HT-29 (cell line): ENCODE measurements around the gene CELF4. TPM values are rescaled to one million over a fixed set of nuclear protein-coding genes. Genes with fewer than 3 reads are reported as not detected.
A peak's percentile ranks its signal among the peaks of the same experiment; 100 is the strongest.
"Not testable (repeated sequence)": the region's sequence is repeated elsewhere in the genome, so short reads cannot be mapped to it uniquely, and the experiment has no call there.

Experiments
- DNase-seq: peaks from one replicate; pipeline ENCODE4 v3.0.0-alpha.2; 2015; ENCODE audit warnings: low spot score
- total RNA-seq: library from RNA; depleted of rRNA; stranded (reverse); fragments of >200 nt; shearing (Covaris generic); gene quantifications from 2 replicates; pipeline ENCODE4 v1.2.3, GENCODE V29; 2014

Gene CELF4
- total RNA-seq, 1 experiment from 2014 or later: not detected

DNA sequence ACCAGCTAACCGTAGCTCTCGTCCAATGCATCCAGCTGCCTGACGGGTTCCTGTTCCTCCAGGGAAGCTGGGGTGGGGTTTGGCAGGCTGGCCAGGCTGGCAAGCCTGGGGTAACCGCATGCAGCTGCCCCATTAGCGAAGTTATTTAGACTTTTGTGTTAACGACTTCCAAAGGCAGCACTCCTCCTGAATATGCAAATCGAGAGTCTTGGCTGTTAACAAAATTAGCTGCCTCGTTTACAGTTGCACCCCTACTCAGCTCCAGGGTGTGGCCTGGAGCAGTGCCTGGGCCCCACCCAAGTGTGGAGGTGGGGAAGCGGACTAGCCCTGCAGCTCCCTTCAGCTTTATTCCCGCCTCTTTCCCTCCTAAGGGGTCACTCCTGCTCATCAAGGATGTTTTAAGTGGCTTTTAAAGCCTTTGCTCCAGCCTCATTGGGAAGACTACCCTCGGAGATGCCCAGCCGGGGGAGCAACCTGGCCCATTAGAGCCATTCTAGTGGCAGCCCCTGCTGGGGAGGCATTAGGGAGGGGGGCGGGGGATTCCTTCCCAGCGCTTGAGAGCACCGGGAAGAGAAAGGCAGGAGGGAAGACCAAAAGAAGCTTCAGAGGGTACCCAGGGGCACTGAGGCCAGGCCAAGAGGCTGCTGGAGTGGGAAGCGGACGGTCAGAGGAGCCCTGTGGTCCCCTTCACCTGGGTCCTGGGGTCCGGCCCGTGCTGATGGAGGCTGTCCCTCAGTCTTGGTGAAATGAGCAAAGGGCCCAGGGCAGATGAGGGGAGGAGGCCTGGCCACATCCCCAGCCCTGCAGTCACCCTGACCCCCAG is 204.1 kb downstream of the CELF4 start:
- no peak for DNase-seq

DNA sequence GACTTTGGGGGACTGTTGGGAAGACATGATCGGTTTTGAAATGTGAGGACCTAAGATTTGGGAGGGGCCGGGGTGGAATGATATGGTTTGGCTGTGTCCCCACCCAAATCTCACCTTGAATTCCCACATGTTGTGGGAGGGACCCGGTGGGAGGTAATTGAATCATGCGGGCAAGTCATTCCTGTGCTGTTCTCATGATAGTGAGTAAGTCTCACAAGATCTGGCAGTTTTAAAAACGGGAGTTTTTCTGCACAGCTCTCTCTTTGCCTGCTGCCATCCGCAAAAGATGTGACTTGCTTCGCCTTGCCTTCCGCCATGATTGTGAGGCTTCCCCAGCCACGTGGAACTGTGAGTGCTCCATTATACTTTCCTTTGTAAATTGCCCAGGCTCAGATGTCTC is 207.5 kb downstream of the CELF4 start:
- DNase-seq: not testable (repeated sequence)

DNA sequence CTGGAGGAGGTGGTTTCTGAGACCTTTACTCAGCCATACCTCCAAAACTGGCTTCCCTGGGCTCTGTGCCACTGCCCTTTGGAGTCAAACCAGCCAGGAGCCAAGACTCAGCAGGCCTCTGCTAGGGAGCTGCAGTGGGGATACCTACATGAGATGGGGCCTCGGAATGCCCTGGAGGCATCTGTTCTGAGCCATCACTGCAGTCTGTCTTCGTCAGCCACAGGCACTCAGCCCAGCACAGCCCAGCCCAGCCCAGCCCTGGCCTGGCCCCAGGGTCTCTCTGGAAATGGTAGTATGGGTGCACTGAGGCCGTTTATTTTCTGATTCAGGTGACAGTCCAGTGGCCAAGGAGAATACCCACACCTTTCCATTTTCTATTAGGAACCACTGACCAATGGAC is 209.8 kb downstream of the CELF4 start:
- no peak for DNase-seq

DNA sequence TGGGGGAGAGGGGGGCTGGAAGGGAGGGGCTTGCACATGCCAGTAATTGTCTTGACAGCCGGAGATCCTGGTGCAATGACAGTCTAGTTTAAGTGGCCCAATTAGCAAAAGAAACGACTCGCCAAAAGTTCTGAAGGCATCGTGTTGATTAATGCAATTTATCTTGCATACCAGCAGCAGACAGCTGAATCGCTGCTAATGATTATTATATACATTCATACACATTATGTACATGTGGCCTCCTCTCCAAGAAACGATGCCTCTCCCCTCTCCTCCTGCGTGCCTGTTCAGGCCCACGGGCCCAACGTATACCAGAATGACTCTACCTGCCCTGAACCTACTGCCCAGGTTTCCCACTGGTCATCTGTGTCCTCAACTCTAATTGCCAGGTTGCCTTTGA is 214.5 kb downstream of the CELF4 start:
- no peak for DNase-seq

DNA sequence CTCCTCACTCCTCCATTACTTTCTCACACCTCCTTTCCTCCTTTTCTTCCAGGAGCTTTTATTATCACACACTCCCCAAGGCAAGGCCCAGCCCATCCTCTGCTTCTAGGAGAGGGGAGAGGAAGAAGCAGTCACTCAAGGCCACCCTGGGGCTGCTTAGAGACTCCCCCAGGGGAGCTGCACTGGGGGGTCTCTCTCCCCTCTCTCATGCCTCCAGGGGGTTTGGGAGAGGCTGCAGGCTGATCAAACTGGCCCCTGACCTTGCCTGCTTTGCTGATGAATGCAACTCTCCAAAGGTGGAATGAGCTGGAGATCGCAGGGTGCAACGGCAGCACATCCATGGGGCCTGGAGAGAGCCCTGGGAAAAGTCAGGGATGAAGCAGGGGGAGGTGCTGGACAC is 216.9 kb downstream of the CELF4 start:
- DNase-seq: no peak

DNA sequence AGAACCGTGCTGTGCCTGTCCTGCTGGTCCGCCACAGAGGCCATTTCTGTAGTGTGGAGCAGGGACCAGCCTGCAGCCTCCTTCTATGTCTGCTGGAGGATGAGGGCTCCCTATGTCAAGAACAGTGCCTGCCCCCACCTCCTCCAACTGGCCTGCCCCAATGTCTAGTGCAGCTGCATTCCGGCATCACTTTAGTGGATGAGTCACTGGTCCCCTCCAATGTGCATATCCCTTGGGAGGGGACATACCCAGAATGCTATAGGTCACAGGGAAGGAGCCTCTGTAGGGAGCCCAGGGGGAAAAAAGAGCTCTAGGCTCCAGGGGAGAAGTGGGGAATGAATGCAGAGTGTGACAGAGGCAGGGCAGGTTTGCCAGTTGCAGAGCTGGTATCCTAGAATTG is 219.6 kb downstream of the CELF4 start:
- no peak for DNase-seq

DNA sequence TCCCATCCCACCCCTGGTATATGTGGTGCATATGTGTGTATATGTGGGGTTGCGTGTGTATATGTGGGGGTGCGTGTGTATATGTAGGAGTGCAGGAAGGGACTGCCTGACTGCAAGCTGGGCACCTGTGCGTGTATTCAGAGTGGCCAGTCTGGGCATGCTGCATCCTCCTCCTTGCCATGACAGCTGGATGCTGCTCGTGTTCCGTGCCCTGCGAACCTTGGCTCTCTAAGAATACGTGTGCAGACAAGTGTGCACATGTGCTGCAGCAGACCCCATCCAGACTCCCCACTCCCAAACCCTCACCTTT is 222.1 kb downstream of the CELF4 start:
- no peak for DNase-seq

DNA sequence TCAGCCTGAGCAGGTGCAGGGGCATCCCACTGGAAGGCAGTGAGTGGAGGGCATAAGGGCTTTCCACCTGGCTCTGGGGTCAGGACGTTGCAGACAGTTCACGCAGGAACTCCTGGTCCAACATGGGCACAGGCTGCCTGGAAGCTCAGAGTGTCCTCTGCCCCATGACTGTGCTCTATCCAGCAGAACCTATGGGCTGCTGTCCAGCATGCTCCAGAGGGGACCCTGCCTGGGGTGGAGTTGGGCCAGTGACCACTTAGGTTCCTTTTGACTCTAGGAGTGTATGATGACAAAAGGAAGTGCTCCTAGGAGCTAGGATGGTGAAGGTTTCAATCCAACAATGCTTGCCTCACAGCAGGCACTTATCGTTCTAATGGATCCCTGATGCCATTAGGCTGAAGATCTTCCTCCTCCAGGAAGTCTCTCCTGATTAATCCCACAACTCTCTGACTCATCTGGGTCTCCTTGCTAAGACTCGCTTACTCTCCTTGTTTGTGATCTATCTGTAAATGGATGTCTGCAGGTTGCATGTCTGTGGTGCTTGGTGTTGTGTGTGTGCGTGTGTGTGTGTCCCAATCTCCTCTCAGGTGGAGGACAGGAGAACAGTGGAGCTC is 224.0 kb downstream of the CELF4 start:
- DNase-seq: no peak

DNA sequence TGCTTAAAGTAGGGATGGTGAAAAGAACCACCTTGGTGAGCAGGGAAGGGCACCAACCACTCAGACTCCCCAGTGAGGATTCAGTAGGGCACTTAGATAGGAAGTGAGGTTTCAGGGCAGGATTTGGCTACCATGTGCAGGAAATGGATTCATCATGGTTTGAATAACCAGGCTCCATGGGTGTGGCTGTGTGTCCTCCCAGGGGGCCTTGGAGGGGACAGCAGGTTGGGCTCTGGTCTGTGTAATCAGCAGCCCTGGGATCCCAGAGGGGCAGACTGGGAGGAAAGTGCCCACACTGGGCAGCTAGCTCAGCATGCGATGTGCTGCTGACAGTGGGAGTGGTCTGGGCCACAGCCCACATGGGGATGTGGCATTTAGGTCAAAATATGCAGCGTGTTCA is 224.6 kb downstream of the CELF4 start:
- DNase-seq: no peak

DNA sequence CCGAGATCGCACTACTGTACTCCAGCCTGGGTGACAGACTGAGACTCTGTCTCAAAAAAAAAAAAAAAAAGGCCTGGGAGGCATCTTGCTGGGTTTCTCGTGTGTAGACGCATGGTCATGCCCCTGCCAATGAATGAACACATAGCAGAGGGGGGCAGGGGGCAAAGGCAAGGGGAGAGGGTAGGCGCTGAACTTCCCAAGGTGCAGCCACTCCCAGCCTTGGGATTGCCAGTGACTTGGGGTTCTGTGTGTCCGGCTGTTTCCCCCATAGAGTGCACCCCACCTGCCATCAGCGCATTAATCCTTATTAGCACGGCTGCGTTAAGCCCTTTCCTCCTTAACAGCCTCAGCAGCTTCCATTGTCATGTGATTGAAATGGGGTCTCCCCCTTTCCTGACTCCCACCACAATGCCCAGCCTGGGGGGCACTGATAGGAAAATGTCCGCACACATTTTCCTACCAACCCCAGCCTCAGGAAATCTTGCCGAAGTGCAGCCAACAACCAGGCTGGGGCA is 225.8 kb downstream of the CELF4 start:
- no peak for DNase-seq

DNA sequence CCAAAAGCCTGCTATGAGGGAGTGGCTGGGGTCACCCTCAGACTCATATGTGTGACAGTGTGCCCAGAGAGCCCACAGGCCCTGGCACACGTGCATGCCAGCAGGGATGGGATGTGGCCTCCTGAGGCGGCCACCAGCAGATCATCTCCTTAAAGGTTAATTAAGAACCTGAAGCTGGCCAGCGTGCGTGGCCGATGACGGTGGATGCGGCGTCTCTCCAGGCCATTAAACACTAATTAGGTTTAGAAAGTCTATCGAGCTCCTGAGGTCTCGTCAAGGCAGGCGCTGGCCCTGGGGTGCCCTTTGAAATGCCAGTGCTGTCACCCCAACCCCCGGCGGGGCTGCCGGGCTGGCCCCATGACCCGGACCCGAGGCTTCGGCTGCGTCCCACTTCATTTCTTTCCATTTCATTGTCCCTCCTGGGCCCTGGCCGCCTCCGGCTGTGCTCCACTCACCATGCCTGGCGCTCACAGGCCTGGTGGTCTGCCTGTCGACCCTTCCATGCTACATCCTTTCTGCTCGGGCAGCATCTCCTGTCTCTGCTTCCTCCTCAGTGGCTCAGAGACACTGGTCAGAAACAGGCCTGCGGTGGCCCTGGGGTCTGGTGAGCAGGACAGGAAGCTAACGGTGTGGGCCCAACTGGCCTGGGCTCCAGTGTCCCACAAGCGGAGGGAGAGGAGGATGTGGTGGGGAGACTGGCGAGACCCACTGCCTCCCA is 228.9 kb downstream of the CELF4 start:
- DNase-seq: no peak

DNA sequence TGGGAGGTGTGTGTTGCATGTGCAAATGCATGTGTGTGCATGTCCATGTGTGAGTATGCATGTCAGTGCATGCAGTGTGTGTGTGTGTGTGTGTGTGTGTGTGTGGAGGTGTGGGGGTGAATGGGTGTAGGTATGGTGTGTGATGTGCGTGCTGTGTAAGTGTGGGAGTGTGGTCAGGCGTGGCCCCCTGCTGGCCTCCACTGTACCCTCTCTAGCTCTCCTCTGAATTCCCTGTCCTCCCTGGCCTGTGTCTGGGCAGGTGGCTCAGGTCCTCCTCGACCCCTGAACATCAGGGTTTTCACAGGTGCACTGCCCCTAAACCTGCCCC is 230.2 kb downstream of the CELF4 start:
- DNase-seq: no peak

DNA sequence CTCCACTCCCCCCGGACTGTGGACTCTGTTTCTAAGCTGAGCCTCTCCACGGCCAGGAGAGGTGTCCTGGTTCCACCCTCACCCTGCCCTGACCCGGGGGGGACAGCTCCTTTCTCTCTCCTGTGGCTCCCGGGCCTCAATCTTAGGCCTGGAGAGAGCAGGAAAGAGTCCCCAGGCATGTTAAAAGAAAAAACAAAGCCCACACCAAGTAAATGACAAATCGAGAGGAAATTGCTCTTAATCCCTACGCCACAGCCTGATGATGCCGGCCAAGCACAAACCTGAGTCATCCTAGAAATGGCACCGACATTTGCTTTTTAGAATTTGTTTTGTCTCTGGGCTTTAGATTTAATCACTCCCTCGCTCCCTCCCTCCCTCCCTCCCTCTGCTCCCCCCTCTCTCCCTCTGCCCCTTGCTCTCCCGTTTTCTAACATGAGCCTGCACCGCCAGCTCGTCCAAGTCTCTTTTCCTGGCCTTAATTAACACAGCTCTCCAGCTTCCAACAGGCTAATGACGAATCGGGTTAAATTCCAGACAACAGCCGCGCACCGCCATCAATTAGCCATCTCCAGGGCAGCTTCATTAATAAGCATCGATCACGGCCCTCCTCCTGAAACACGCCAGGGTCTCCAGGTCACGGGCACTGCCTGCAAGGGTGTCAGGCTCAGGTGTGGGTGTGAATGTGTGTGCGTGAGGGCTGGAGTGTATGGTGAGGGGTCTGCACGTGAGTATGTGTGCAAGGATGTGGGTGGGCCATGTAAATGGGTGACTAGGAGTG is 230.8 kb downstream of the CELF4 start:
- no peak for DNase-seq

DNA sequence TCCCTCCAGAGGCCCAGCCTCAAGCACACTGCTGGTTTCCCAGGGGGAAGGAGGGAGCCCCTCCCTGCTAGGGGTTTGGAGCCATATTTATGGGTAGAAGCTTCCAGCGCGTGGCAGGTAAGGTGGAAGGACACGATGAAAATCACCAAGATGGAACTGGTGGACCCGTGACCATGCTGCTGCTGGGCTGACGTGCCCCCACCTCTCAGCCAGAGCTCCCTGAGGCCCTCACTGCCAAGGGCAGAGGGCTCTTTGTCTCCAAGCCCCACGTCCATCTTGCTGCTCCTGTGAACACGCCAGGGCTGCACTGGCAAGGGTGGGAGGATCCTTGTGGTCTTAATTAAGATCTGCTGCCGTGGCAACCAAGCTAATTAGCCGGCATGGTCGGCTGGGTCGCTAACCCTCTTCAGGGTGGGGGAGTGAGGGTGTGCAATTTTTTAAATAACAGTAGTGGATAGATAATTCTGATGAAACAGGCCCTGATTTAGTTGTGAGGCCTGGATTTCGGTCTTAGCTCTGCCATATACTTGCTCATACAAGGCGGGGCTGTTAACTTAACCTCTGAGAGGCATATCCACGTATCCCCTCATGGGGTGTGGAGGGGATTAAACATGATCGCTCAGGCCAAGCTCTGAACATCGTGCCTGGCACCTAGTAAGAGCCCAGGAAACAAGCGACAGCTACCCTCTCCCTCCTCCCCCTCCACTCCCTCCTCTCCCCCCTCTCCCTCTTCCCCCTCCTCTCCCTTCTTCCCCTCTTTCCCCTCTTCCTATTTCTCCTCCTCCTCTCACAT is 232.8 kb downstream of the CELF4 start:
- no peak for DNase-seq

DNA sequence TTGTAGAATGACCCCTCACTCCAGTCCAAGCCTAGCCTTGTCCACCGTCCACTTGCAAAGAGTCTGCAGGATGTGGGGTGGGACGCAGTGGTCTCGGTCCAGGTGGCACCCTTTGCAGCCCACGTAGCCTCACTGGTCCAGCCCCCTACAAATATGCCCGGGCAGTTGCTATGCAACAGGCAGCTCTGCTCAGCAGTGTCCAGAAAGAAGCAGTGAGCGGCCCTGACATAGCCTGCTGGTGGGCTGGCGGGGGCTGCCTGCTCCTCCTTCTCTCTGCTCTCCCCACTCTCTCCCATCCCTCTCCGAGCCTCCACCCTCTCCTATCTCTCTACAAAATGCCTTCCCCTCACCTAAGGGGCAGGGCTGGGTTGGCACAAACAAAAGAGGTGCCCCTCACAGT is 233.4 kb downstream of the CELF4 start:
- DNase-seq: no peak

DNA sequence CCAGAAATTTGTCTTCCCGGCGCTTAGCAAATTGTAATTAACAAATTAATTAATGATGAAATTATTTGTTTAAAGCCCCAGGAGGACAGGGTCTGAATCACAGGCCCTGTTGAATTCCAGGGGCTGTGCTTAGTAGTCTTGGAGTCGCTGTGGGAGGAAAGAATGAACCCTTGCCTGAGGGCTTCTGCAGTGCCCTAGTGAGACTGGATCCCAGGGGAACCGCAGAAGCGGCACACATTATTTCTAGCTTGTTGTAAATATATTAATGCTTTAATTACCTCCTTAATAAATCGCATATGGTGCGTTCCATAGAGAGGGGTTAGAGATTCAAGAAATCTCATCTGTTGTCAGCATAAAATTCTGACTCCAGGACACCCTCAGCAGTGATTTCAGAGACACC is 235.4 kb downstream of the CELF4 start:
- DNase-seq: no peak

DNA sequence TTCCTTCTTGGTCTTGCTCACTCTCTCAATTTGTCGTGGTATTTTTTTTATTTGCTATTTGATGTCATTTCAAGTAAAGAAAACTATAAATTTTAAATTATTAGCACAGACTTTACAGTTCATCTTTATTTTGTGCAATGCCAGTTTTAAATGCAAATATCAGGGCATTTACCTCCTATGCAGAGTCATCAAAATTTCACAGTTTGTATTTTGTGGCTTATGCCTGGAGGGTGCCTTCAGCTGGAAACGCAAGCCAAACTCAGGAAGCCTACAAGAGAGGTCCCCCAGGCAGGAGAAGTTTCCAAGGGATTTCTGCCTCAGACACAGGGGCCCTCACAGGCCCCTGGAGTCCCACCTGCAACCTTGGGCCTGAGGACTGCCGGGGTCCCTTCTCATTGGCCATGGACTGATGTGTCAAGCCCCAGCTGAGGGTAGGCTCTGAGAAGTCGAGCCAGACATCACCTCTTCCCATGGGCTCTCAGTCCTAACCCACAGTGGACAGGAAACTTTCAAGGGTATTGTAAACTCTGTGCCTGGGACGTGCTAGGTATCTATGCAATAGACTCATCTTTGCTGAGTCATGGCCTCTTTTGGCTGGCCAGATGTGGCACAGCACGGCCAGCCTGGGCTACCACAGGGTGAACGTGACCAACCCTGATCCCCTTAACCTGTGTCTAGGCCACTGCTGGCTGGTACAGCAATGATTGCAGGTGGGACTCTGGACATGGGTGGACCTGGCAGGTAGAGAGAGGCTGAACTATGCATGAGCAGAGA is 236.5 kb downstream of the CELF4 start:
- no peak for DNase-seq

DNA sequence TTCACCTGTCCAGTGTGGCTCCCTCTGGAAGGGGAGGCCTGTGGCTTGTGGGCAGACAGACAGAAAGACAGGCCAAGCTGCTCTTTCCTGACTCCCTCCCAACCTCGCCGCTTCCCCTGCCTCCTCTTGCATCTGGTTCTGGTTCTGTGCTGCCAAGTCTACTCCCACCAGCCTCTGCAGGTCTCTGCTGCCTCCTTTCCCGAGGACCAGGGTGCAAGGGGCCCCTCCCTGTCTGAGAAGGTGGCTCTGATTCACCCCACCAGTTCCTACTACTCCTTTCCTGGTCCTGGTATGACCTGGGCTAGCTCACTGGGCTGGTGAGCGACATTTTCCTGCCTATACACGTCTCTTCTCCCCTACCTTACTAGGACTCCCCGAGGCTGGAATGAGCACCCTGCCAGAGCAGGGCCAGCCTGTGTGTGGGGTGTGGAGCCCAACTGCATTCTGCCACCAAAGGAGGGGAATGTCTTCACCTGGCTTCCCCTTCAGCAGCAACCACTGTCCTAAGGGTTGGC is 238.5 kb downstream of the CELF4 start:
- DNase-seq: no peak

DNA sequence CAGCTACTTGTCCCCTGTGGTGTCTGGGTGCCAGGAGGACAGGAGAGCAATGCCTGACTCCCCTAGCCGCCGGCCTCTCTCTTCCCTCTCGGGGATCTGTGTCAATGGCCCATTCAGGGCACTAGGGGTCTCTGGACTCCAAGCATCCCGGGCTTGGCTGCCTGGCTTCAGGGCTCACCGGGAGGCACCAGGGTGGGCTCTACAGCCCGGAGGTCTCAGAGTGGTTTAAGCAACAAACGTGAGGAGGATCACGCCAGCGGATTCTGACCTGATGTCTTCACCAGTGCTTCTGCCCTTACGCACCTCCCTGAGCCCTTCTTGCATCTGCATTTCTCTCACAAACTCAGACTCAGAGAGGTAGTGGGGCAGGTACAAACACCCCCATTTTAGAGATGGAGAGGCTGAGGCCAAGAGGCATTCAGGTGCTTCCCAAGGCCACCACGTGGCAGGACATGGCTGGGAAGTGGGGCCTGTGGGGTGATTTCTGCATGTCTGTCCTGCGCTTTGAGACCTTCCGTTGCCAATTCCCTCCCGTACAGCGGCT is 243.0 kb downstream of the CELF4 start:
- peak; percentile 27 for DNase-seq
